COLO829 (cell line): ENCODE results near the gene GANAB.
"Not testable (repeated sequence)": the region's sequence is repeated elsewhere in the genome, so short reads cannot be mapped to it uniquely, and the experiment has no call there.

ENCODE experiments used
- DNase-seq: peaks from one replicate; pipeline ENCODE4 v3.0.0; 2012; ENCODE audit warnings: low spot score

The GANAB gene

GRCh38 chr11:62601372-62602140, 44.9 kb downstream of the GANAB start, which contains the start of gene MTA2:
Gene MTA2, minus strand, starts transcription at chr11:62601865. Its CDS starts 415 bp downstream, at chr11:62601450.
- DNase-seq = peak; percentile 98

GRCh38 chr11:62601122-62601371, 45.4 kb downstream of the GANAB start:
- DNase-seq = no peak

- DNase-seq = no peak
Observed at GRCh38 chr11:62600367-62601121, 45.9 kb downstream of the GANAB start.

- no peak for DNase-seq
Observed at GRCh38 chr11:62599901-62600300, 46.5 kb downstream of the GANAB start.

- DNase-seq = peak; percentile 99
Observed at GRCh38 chr11:62599069-62599696, 47.2 kb downstream of the GANAB start.

GRCh38 chr11:62595124-62595523, 51.3 kb downstream of the GANAB start:
- DNase-seq = no peak

GRCh38 chr11:62593434-62594044, 52.9 kb downstream of the GANAB start:
- DNase-seq = no peak

- no peak for DNase-seq
Observed at GRCh38 chr11:62592989-62593421, 53.4 kb downstream of the GANAB start.

GRCh38 chr11:62592146-62592815, 54.1 kb downstream of the GANAB start:
- DNase-seq = no peak

- peak; percentile 96 for DNase-seq
Observed at GRCh38 chr11:62591448-62592145, 54.8 kb downstream of the GANAB start, which contains the start of gene TUT1. Gene TUT1, minus strand, starts transcription at chr11:62591523. Its CDS starts 38 bp downstream, at chr11:62591485.

- DNase-seq = no peak
Observed at GRCh38 chr11:62588966-62589637, 57.3 kb downstream of the GANAB start.

GRCh38 chr11:62585356-62585755, 61.1 kb downstream of the GANAB start:
- not testable (repeated sequence) for DNase-seq

GRCh38 chr11:62581735-62582134, 64.7 kb downstream of the GANAB start:
- DNase-seq = not testable (repeated sequence)

GRCh38 chr11:62580959-62581715, 65.3 kb downstream of the GANAB start:
- no peak for DNase-seq

GRCh38 chr11:62579252-62579651, 67.2 kb downstream of the GANAB start:
- DNase-seq = no peak

GRCh38 chr11:62578541-62578940, 67.9 kb downstream of the GANAB start:
- no peak for DNase-seq

GRCh38 chr11:62577046-62577714, 69.2 kb downstream of the GANAB start:
- no peak for DNase-seq

GRCh38 chr11:62575837-62576236, 70.6 kb downstream of the GANAB start:
- DNase-seq = no peak

- DNase-seq = no peak
Observed at GRCh38 chr11:62575156-62575555, 71.3 kb downstream of the GANAB start.
